Ovary (tissue), 3 donors: ENCODE data around the gene ITM2A.

Source experiments
- POLR2A ChIP-seq: fragments of 450-650 bp; IDR thresholded peaks from one replicate; pipeline ENCODE4 v1.6.1; 2017; ENCODE audit warnings: antibody characterized with exemption, mild to moderate bottlenecking, moderate library complexity
- TF ChIP-seq, protein P1 (sequence below), 3 donors: fragments of 450-650 bp in 2 of 3; fragments of 200-600 bp in 1 of 3; IDR thresholded peaks; one replicate each; pipeline versions ENCODE4 v1.5.1 to v1.8.0; 2016 to 2022; ENCODE audit warnings: antibody characterized with exemption in 3 of 3, mild to moderate bottlenecking in 1 of 3
- donor health status: DM: no; HTN: no; CAD: no.

DNA sequence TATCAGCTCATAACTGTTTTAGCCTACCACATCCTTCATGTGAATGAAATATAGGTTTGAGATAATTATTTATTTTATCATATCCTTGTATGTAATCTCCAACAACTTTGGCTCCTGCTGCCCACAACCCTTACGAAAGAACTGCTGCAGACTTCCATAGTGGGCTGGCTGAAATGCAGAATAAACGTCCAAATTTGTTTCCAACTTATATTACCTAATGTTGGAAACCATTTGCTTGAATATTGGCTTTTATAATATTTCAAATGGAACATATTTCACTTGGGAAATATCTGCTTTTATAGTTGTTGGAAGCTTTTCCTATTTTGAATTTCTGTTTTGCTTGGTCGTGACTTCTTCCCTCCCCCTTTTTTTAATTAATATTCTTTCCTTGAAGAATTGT is 45.0 kb upstream of the ITM2A start:
- TF ChIP-seq, protein P1, sequence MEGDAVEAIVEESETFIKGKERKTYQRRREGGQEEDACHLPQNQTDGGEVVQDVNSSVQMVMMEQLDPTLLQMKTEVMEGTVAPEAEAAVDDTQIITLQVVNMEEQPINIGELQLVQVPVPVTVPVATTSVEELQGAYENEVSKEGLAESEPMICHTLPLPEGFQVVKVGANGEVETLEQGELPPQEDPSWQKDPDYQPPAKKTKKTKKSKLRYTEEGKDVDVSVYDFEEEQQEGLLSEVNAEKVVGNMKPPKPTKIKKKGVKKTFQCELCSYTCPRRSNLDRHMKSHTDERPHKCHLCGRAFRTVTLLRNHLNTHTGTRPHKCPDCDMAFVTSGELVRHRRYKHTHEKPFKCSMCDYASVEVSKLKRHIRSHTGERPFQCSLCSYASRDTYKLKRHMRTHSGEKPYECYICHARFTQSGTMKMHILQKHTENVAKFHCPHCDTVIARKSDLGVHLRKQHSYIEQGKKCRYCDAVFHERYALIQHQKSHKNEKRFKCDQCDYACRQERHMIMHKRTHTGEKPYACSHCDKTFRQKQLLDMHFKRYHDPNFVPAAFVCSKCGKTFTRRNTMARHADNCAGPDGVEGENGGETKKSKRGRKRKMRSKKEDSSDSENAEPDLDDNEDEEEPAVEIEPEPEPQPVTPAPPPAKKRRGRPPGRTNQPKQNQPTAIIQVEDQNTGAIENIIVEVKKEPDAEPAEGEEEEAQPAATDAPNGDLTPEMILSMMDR (IDR thresholded peaks at IDR 0.05), result no peak
- TF ChIP-seq POLR2A, result no peak
